GM12873 (cell line): ENCODE measurements around the gene MAFB.

ENCODE experiments used
- CTCF ChIP-seq: IDR thresholded peaks from 2 replicates; pipeline ENCODE4 v1.5.1; 2012; ENCODE audit warnings: low read depth, mild to moderate bottlenecking, moderate library complexity, low read length, control low read depth; ENCODE audit not compliant: insufficient read depth; ENCODE audit errors: missing control alignments

Gene MAFB

GRCh38 chr20:40673442-40673841, 15.6 kb downstream of the MAFB start:
- TF ChIP-seq CTCF, result no peak

GRCh38 chr20:40672095-40672494, 16.9 kb downstream of the MAFB start:
- no peak for TF ChIP-seq CTCF

DNA sequence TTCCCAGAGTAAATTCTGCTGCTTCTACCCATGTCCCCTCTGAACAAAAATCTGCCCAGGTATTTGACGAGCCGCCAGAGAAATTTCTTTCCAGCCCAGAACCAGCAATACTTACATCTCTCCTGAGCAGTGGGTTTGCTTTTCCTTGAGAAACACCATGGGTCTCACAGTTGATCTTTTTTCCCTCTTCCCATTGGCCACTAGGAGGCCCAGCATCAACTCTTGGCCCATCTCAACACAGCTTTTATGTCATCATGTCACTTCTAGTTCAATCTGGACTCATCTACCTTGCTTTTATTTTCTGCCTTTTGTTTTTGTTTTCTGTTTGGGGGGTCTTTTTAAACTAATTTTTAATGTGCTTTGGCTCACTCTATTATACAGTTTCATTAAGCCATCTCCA, 18.8 kb downstream of the MAFB start:
- peak; percentile 7 for TF ChIP-seq CTCF

DNA sequence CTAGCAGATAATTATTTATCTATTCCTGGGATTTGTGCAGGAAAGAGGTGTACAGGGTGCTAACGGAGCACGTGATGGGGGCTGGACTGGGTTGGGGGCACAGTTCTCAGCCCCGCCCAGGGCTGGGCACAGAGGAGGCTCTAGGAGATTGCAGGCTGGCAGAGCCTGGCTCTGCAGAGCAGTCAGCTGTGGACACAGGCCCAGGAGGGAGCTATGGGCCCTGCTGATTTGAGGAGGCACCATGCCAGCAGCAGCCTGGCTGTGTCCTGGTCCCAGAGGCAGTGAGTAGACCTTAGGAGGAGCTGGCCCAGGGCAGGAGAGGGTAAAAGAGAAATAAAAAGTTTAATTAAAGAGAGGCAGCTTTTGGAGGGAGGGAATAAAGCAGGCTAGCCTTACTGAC, 19.3 kb downstream of the MAFB start:
- no peak for TF ChIP-seq CTCF

GRCh38 chr20:40668449-40669228, 20.4 kb downstream of the MAFB start:
- TF ChIP-seq CTCF, result no peak

DNA sequence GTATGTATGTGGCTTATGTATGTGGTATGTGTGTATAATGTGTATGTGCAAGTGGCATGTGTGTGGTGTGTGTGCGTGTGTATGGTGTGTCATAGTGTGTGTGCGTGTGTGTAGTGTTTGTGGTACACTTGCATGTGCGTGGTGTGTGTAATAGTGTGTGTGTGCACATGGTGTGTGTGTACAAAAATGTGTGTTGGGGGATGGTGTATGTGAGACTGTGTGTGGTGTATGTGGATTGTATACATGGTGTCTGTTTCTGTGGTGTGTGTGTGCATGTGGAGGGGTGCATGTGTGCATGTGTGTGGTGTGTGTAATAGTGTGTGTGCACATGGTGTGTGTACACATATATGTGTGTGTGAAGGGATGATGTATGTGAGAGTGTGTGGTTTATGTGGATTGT, 21.5 kb downstream of the MAFB start:
- no peak for TF ChIP-seq CTCF

- TF ChIP-seq CTCF, result no peak
Measured at GRCh38 chr20:40666336-40666735, 22.7 kb downstream of the MAFB start.
